Measurements from ENCODE around the gene MUC6.

DNA sequence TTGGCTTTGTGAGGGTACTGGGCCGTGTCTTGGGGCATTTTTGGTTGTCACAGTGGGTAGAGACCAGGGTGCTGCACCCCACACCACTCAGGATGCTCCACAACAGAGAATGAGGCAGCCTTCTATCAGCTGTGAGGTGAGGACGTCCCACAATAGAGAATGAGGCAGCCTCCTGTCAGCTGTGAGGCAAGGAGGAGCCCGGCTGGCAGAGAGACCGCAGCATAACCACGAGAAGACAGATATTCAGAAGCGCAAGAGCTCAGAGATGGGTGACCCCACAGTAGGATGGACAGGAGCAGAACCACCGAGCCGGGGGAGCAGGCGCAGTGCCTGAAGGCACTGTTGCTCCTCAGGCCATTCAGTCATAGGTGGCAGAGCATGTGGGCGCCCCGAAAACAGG is 63.3 kb downstream of the MUC6 start:
- no peak for TF ChIP-seq CTCF (IDR thresholded peaks at IDR 0.05 in 4 of 5, conservative IDR thresholded peaks at IDR 0.05 in 1 of 5)
- no peak for TF ChIP-seq POLR2A (IDR thresholded peaks at IDR 0.05)
